ENCODE data around the gene RNF220.

RNF220 gene

GRCh38 chr1:44405031-44405797 is at the start of gene RNF220:
Gene RNF220, plus strand, starts transcription at chr1:44405255.
- TF ChIP-seq POLR2AphosphoS5 (IDR thresholded peaks at IDR 0.05; ENCODE audit: borderline replicate concordance, low read depth, low read length) (no peak), FOXP2 (optimal IDR thresholded peaks at IDR 0.05; ENCODE audit: control extremely low read depth, extremely low read length, insufficient read depth) (peak; percentile 17), EZH2 (IDR thresholded peaks at IDR 0.05) (no peak)
- H3K9me3 ChIP-seq (ENCODE audit: low read depth, low read length), result no peaks in the 10 kb centered on the region
- no peaks in the 10 kb centered on the region for H3K36me3 ChIP-seq (ENCODE audit: insufficient read depth, low read length)
- DNase-seq (ENCODE audit: low read depth, low spot score), result peak; percentile 22
- peak within 1 kb of the TSS; percentile 76 for H3K4me3 ChIP-seq
- no peak within 1 kb of the TSS for H3K27ac ChIP-seq
- no peak within 1 kb of the TSS for H3K9ac ChIP-seq (ENCODE audit: insufficient read length)

- Histone ChIP-seq H3K27ac (no peak overlapping the region), H3K9me3 (ENCODE audit: low read depth, low read length) (no peaks in the 10 kb centered on the region), H3K36me3 (ENCODE audit: insufficient read depth, low read length) (peaks cover 9% of the 10 kb centered on the region), H3K4me3 (peak overlapping the region; percentile 92), H3K9ac (ENCODE audit: insufficient read length) (peak overlapping the region; percentile 56)
- TF ChIP-seq EZH2 (IDR thresholded peaks at IDR 0.05) (no peak), POLR2AphosphoS5 (IDR thresholded peaks at IDR 0.05; ENCODE audit: borderline replicate concordance, low read depth, low read length) (no peak), FOXP2 (optimal IDR thresholded peaks at IDR 0.05; ENCODE audit: control extremely low read depth, extremely low read length, insufficient read depth) (no peak)
- DNase-seq (ENCODE audit: low read depth, low spot score), result no peak
Observed at GRCh38 chr1:44355582-44356305, 49.3 kb upstream of the RNF220 start.

DNA sequence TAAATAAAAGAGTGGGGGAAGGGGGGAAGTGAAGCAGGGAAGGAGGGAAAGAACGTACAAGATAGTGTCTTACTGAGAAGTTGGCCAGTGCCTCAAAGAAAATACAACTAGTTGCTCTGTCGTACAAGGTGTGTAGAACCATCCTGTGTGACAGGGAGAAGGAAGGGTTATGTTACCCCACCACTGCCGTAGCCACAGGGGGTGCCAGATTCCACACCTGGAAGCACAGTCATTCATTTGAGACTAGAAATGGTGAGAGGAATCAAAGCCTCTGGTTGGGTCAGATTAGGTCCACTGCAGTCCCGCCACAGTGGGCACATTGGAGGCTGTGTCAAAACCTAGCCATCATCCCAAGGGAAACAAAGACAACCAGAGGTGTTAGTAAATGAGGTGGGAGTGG is 47.3 kb upstream of the RNF220 start:
- no peak overlapping the region for H3K4me3 ChIP-seq
- no peak for DNase-seq (ENCODE audit: low read depth, low spot score)
- TF ChIP-seq FOXP2 (optimal IDR thresholded peaks at IDR 0.05; ENCODE audit: control extremely low read depth, extremely low read length, insufficient read depth) (no peak), POLR2AphosphoS5 (IDR thresholded peaks at IDR 0.05; ENCODE audit: borderline replicate concordance, low read depth, low read length) (no peak)
- peaks cover 4% of the 10 kb centered on the region for H3K36me3 ChIP-seq (ENCODE audit: insufficient read depth, low read length)
- no peaks in the 10 kb centered on the region for H3K9me3 ChIP-seq (ENCODE audit: low read depth, low read length)
- no peak overlapping the region for H3K27ac ChIP-seq
- no peak overlapping the region for H3K9ac ChIP-seq (ENCODE audit: insufficient read length)

DNA sequence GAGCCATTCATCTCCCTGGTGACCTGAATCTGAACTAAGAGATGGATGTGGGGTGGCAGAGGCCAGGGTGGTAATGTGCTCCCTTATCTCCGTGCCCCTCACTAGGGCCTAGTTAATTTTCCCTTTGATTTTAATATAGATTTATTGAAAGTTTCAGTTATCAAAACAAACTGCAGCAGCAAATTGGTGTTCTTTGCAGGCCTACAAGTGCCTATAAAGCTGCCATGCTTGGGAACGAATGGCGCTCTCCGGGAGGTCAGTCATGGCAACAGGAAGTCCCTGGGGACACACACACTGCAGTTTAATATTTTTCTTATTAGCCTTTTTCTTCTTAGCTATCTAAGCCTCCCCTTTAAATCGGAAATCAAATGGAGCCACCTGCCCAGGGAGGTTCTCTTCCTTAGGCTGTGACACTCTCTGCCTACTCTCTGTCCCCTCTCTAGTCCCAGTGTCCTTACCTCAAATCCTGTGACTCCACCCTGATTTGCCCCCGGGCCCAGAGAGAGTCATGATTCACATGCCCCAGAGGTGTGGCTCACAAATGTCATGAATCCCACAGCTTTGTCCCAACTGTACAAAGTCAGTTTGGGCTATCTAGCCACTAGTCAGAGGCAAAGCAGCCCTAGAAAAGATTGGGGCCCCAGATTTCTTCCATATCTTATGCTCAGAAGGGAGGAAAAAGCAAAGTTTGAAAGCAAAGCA is 45.7 kb upstream of the RNF220 start:
- no peak for DNase-seq (ENCODE audit: low read depth, low spot score)
- no peaks in the 10 kb centered on the region for H3K9me3 ChIP-seq (ENCODE audit: low read depth, low read length)
- 0 out of 2 replicates have a peak overlapping the region, but pooled peaks have one; percentile 6 for H3K4me3 ChIP-seq
- H3K9ac ChIP-seq (ENCODE audit: insufficient read length), result no peak overlapping the region
- no peak for TF ChIP-seq EZH2 (IDR thresholded peaks at IDR 0.05)
- no peak for TF ChIP-seq FOXP2 (optimal IDR thresholded peaks at IDR 0.05; ENCODE audit: control extremely low read depth, extremely low read length, insufficient read depth)
- no peak for TF ChIP-seq POLR2AphosphoS5 (IDR thresholded peaks at IDR 0.05; ENCODE audit: borderline replicate concordance, low read depth, low read length)
- no peaks in the 10 kb centered on the region for H3K36me3 ChIP-seq (ENCODE audit: insufficient read depth, low read length)
- H3K27ac ChIP-seq, result no peak overlapping the region

GRCh38 chr1:44361478-44361877 is 43.6 kb upstream of the RNF220 start:
- TF ChIP-seq POLR2AphosphoS5 (IDR thresholded peaks at IDR 0.05; ENCODE audit: borderline replicate concordance, low read depth, low read length), result no peak
- TF ChIP-seq FOXP2 (optimal IDR thresholded peaks at IDR 0.05; ENCODE audit: control extremely low read depth, extremely low read length, insufficient read depth), result no peak
- no peak for TF ChIP-seq EZH2 (IDR thresholded peaks at IDR 0.05)
- no peak for DNase-seq (ENCODE audit: low read depth, low spot score)
- no peak overlapping the region for H3K9ac ChIP-seq (ENCODE audit: insufficient read length)
- no peak overlapping the region for H3K27ac ChIP-seq
- no peaks in the 10 kb centered on the region for H3K9me3 ChIP-seq (ENCODE audit: low read depth, low read length)
- no peak overlapping the region for H3K4me3 ChIP-seq
- no peaks in the 10 kb centered on the region for H3K36me3 ChIP-seq (ENCODE audit: insufficient read depth, low read length)

DNA sequence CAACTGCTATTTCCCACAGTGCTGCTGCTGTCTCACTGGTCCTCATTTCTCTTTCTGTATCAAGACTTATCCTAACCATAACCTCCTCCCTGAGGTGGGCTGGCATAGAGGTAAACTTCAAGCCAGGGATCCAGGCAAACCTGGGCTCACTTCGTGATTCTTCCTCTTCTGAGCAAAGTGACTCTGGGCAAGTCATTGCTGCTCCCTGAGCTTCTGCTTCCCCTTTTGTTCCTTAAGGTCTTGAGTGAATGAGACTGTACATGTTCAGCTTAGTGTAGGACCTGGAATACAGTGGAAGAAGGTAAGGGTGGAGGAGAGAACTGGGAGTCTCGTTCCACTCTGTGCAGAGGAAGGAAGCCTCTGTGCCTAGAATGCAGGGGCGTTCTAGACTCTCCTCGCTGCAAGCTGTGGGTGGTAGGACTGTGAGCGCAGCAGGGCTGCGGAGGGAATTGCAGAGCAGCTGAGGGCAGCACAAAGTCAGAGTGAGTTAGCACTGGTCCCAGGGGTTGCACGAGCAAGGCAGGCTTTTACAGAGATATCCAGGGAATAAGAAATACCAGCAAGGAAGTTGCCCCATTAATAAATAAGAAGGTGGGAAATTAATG is 38.6 kb upstream of the RNF220 start:
- Histone ChIP-seq H3K9ac (ENCODE audit: insufficient read length) (no peak overlapping the region), H3K36me3 (ENCODE audit: insufficient read depth, low read length) (no peaks in the 10 kb centered on the region), H3K27ac (no peak overlapping the region), H3K4me3 (no peak overlapping the region), H3K9me3 (ENCODE audit: low read depth, low read length) (no peaks in the 10 kb centered on the region)
- DNase-seq (ENCODE audit: low read depth, low spot score), result no peak
- TF ChIP-seq EZH2 (IDR thresholded peaks at IDR 0.05) (no peak), POLR2AphosphoS5 (IDR thresholded peaks at IDR 0.05; ENCODE audit: borderline replicate concordance, low read depth, low read length) (no peak), FOXP2 (optimal IDR thresholded peaks at IDR 0.05; ENCODE audit: control extremely low read depth, extremely low read length, insufficient read depth) (no peak)

GRCh38 chr1:44367944-44368343 is 37.1 kb upstream of the RNF220 start:
- Histone ChIP-seq H3K9ac (ENCODE audit: insufficient read length) (no peak overlapping the region), H3K9me3 (ENCODE audit: low read depth, low read length) (no peaks in the 10 kb centered on the region), H3K36me3 (ENCODE audit: insufficient read depth, low read length) (no peaks in the 10 kb centered on the region), H3K27ac (no peak overlapping the region), H3K4me3 (no peak overlapping the region)
- DNase-seq (ENCODE audit: low read depth, low spot score), result no peak
- TF ChIP-seq EZH2 (IDR thresholded peaks at IDR 0.05) (no peak), FOXP2 (optimal IDR thresholded peaks at IDR 0.05; ENCODE audit: control extremely low read depth, extremely low read length, insufficient read depth) (no peak), POLR2AphosphoS5 (IDR thresholded peaks at IDR 0.05; ENCODE audit: borderline replicate concordance, low read depth, low read length) (no peak)

Measured in SK-N-MC (cell line).